RWPE1 (cell line): ENCODE measurements around the gene BCL2L11.
A peak's percentile ranks its signal among the peaks of the same experiment; 100 is the strongest.

ENCODE experiments used
- CTCF ChIA-PET: fragments of 350-600 bp; sonication (Branson Sonifier 250); formaldehyde crosslinking; extraction: SDS; loops from one replicate; lab custom pipeline; 2021; lab: Yijun Ruan, JAX
- POLR2A ChIA-PET: fragments of 400-600 bp; formaldehyde crosslinking; extraction: SDS; loops from one replicate; lab custom pipeline; 2020; ENCODE audit warnings: antibody characterized with exemption; ENCODE audit not compliant: low non-redundant PET; lab: Yijun Ruan, JAX
- DNase-seq: peaks from one replicate; pipeline ENCODE4 v3.0.0; 2012; ENCODE audit warnings: low spot score
- H3K27ac ChIP-seq: fragments of 450-650 bp; 2 replicates; pipeline ENCODE4 v1.5.1; 2017
- TF ChIP-seq, protein P1 (sequence below): fragments of 450-650 bp; conservative IDR thresholded peaks from 2 replicates; pipeline ENCODE4 v1.5.1; 2017; ENCODE audit warnings: low read depth, mild to moderate bottlenecking

Gene BCL2L11

DNA sequence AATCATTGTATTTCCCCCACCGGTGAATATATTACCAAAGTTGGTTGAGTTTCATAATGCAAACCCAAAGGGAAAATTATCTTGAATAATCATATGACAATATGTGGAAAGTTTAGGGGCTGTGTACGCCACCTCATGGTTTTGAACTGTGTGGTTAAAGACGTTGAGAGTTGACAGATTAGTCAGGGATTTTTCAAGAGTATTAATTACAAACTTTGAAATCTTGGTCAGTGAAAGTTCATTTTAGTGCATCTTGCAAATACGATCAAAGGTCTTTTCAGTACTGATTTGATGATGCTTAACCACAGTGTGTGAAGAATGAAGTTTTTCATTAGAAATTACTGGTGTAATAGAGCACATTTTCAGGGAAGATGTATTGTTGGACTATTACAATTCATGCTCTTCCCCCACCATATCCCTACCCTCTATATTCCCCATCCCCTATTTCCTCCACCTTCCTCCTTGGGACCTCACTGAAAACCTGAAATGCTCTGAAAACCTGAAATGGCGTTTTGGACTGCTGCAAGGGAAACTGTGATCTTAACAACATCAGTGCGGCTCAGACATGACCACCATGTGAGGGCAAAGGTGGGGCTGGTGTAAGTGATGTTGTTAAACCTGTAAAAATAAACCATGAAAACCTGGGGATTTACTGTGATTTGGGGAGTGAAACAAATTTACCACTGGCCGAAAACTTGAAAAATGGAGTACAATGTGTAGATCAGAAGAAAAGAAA, 4.5 kb upstream of the BCL2L11 start:
- ChIA-PET CTCF (interaction anchor here (0.6 to 0.7 kb wide), 2 partner anchors 310 to 319 kb away, joined by 3 to 4 read pairs; no protein-coding TSS in a partner anchor), POLR2A (no interaction called here)
- TF ChIP-seq, protein P1, sequence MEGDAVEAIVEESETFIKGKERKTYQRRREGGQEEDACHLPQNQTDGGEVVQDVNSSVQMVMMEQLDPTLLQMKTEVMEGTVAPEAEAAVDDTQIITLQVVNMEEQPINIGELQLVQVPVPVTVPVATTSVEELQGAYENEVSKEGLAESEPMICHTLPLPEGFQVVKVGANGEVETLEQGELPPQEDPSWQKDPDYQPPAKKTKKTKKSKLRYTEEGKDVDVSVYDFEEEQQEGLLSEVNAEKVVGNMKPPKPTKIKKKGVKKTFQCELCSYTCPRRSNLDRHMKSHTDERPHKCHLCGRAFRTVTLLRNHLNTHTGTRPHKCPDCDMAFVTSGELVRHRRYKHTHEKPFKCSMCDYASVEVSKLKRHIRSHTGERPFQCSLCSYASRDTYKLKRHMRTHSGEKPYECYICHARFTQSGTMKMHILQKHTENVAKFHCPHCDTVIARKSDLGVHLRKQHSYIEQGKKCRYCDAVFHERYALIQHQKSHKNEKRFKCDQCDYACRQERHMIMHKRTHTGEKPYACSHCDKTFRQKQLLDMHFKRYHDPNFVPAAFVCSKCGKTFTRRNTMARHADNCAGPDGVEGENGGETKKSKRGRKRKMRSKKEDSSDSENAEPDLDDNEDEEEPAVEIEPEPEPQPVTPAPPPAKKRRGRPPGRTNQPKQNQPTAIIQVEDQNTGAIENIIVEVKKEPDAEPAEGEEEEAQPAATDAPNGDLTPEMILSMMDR: no peak
- DNase-seq: no peak
- no peak overlapping the region for H3K27ac ChIP-seq

DNA sequence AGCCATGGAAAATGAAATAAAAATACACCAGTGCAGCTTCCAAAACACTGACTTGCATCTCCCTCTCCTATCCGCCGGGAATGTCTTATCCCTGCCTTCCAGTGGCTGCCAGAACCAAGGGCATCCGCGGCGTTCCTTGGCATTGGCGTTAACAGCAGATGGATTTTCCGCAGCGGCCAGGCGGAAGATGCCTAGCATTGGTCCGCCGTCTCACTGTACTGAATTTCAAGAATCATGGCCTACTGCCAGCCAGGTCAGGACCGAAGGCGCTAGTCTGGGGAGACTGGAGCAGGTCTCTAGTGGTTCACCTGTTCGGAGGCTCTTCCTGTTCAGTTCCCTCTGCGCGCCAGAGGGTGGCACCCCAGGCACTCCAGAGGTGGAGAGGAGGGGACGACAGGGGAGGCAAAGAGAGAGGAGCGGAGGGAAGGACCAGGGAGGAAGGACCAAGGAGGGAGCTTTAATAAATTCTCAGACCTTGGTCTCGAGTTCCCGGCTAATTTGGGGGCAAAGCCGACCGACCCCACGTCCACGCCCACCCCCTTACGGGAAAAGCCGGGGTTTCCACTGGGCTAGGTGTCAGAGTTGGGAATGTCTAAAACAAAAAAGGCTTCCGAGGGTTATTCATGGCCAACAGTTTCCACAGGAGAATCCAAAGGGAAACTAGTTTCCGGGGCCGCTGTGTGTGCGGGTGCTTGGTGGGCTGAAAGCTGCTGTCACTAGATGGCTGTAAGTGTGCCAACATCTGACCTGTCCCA, 3.7 kb upstream of the BCL2L11 start:
- CTCF ChIA-PET: interaction anchor here (0.6 to 0.7 kb wide), 3 partner anchors 310 to 530 kb away, joined by 3 to 4 read pairs (median 3); no protein-coding TSS in a partner anchor
- TF ChIP-seq, protein P1: peak; percentile 89
- DNase-seq: peak; percentile 83
- peak overlapping the region; percentile 48 for H3K27ac ChIP-seq
- POLR2A ChIA-PET: no interaction called here

DNA sequence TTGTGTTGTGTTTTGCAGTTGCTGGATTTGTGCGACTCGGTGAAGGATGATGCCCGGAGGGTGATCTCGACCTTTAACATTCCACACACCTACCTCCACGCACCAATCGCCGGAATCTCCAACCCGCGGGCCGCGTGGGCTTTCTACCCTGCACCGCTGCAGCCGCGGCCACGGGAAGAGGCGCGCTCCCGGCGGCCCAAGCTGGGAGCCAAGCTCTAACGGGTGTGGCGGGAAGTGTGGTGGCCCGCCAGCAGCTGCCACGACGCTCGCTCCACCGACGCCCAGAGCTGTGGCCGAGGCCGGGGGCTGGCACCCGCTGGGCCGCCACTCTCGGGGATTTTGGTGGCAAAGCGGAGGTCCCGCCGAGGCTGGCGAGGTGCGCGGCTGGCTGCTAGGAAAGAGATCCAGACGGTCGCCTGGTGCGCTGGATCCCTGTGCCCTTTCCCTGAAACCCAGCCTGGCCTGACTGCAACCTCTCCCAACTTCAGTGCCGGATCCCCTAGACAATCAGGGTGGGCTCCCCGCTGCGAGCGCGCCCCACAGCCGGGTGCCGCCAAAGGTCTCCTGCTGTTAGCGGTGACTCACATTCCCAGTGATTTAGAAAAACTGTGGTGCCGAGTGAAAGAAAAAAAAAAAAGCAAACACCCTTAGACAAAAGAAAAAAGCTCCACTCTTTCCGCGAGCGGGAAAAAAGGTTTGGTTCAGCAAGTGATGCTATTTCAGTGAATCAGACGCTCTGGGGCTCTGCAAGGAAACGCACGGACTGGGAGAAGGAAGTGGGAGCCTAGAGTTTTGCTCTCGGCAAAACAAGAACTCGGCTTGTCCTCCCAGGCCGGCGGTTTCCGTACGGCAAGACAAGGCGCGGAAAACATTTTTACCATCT, 2.9 kb upstream of the BCL2L11 start:
- ChIA-PET POLR2A (no interaction called here), CTCF (interaction anchor here (0.6 kb wide), 1 partner anchor 529 kb away, joined by 3 read pairs; no protein-coding TSS in a partner anchor)
- H3K27ac ChIP-seq: peak overlapping the region; percentile 48
- TF ChIP-seq, protein P1: no peak
- no peak for DNase-seq

DNA sequence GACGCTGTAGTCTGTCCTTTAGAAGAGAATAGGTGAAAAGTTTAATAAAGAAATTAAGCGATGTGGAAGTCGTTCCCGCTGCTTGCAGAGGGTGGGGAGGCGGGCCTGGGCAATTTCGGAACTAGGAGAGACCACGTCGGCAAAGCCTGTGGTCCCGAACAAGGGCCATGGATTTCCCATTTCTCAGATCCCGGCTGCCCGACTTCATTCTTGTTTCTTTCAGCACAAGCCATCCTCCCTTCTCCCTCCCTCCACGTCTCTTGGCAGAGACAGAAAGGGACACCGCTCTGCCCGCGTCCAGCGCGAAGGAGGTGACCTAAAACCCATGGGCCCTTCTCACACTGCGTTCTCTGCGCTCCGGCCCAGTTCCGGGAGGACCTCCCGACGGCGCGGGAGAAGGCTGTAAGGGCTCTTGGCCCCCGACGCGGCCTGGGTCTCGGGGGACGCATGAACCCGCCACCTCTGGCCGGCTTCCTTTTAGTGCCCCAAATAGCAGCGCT, 2.2 kb upstream of the BCL2L11 start:
- ChIA-PET POLR2A (no interaction called here), CTCF (no interaction called here)
- DNase-seq: no peak
- H3K27ac ChIP-seq: no peak overlapping the region; the same call in 1 of the 2 replicates
- TF ChIP-seq, protein P1: no peak

DNA sequence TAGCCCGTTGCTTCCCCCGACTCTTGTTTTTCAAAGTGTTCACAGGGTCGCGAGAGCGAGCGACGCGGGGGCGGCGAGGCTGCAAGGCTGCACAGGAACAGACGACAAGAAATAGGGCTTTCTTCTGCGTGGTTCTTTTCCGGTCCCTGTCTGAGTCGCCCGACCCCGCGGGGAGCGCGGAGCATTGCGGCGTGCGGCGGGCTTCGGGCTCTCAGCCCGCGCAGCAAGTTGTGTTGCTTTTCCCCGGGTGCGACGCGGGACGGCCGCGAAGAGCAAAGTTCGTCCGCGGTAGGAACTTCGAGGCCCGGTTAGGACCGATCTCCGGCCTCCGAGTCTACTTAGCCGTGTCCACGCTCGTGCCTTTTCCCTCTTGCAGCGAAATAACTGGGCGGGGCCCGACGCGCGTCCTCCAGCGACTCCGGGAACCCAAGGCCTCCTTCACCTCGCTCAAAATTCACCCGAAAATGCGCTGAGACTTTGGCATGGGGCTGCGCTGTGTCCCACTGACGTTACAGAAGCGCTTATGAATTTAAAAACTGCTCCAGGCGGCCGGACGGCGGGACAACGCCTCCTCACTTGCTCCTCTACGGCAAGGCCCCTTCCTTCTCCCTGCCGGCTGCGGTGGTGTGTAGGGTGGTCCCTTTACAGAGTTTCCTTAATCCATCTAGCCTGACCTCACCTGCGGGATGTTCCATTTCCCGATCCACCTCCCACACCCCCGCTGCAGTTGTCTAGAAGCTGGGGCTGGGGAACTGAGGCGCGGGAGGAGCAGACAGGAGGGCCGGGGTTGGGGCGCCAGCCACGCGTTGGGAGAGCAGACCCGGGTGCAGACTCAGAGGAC, 1.5 kb upstream of the BCL2L11 start:
- POLR2A ChIA-PET: interaction anchor here (1.1 kb wide), 1 partner anchor 29 kb away, joined by 3 read pairs; no protein-coding TSS in a partner anchor
- CTCF ChIA-PET: no interaction called here
- DNase-seq: no peak
- peak overlapping the region; percentile 93; the same call in 1 of the 2 replicates for H3K27ac ChIP-seq
- TF ChIP-seq, protein P1: no peak
